ENCODE data around the gene ZBTB16. TPM values are rescaled to one million over a fixed set of nuclear protein-coding genes. Genes with fewer than 3 reads are reported as not detected.

The ZBTB16 gene
- total RNA-seq, 1 experiment from 2014 or later: 70.4 TPM

DNA sequence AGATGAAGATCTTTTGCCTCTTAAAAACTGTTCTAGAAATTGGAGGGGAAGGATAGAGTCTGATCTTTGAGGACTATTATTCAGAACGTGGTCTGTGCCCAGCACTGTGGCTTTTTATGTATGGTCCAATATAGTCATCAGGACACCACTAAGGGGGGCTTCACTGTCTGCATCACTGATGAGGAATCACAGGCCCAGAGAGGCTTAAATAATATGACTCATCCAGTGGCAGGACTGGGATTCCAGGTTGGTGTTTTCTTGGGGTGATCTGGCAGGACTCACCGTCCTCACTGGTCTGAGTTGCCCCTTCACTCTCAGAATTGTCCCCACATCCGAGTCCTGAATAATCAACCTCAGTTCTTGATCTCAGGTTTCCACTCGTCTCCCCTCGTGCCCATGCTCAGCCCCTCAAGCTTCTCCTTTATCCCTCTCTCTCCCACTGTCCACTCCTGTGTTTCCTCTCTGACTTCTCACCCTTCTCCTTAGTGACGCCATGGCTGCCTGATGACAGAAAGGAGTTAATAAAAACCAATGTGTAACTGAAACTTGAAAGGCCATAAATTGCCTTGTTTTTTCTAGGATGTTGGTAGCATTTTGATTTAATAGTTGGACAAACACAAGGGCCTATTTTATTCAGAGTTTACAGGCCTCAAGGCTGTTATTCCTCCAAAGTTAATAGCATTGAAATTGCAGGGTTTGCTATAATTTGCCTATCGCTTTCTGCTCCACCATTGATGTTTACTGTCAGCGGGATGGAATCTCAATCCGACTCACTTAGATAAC lies 141.0 kb downstream of the ZBTB16 start:
- peaks cover 50% of the 10 kb centered on the region for H3K4me1 Mint-ChIP-seq (ENCODE audit: insufficient read depth, unreplicated experiment)
- DNase-seq (ENCODE audit: unreplicated experiment): no peak
- peak overlapping the region; percentile 97 for H3K27ac Mint-ChIP-seq (ENCODE audit: low read depth, unreplicated experiment)
- ChIA-PET CTCF (no interaction called here), POLR2A (interaction anchor here (1.0 to 1.2 kb wide), 4 partner anchors 9 to 41 kb away, joined by 3 to 4 read pairs (median 4); no protein-coding TSS in a partner anchor)
- peaks cover 17% of the 10 kb centered on the region for H3K36me3 Mint-ChIP-seq (ENCODE audit: insufficient read depth, unreplicated experiment)
- TF ChIP-seq, protein P1, sequence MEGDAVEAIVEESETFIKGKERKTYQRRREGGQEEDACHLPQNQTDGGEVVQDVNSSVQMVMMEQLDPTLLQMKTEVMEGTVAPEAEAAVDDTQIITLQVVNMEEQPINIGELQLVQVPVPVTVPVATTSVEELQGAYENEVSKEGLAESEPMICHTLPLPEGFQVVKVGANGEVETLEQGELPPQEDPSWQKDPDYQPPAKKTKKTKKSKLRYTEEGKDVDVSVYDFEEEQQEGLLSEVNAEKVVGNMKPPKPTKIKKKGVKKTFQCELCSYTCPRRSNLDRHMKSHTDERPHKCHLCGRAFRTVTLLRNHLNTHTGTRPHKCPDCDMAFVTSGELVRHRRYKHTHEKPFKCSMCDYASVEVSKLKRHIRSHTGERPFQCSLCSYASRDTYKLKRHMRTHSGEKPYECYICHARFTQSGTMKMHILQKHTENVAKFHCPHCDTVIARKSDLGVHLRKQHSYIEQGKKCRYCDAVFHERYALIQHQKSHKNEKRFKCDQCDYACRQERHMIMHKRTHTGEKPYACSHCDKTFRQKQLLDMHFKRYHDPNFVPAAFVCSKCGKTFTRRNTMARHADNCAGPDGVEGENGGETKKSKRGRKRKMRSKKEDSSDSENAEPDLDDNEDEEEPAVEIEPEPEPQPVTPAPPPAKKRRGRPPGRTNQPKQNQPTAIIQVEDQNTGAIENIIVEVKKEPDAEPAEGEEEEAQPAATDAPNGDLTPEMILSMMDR (IDR thresholded peaks at IDR 0.05; ENCODE audit: unreplicated experiment): no peak
- BruUV-seq (replicated peaks): no TSS peak
- no peaks in the 10 kb centered on the region for H3K27me3 Mint-ChIP-seq (ENCODE audit: insufficient read depth, unreplicated experiment)
- intact Hi-C loops (cut with micrococcal nuclease): no loop called here
- H3K4me3 Mint-ChIP-seq (ENCODE audit: unreplicated experiment): no peak overlapping the region
- no peaks in the 10 kb centered on the region for H3K9me3 Mint-ChIP-seq (ENCODE audit: unreplicated experiment)

- Mint-ChIP-seq H3K27ac (ENCODE audit: low read depth, unreplicated experiment) (peak overlapping the region; percentile 97), H3K36me3 (ENCODE audit: insufficient read depth, unreplicated experiment) (peaks cover 10% of the 10 kb centered on the region), H3K4me3 (ENCODE audit: unreplicated experiment) (no peak overlapping the region), H3K4me1 (ENCODE audit: insufficient read depth, unreplicated experiment) (peaks cover 50% of the 10 kb centered on the region), H3K9me3 (ENCODE audit: unreplicated experiment) (no peaks in the 10 kb centered on the region), H3K27me3 (ENCODE audit: insufficient read depth, unreplicated experiment) (no peaks in the 10 kb centered on the region)
- ChIA-PET CTCF (no interaction called here), POLR2A (interaction anchor here (1.1 to 1.2 kb wide), 2 partner anchors 21 to 42 kb away, joined by 3 read pairs; no protein-coding TSS in a partner anchor)
- BruUV-seq (replicated peaks): no TSS peak
- TF ChIP-seq, protein P1 (IDR thresholded peaks at IDR 0.05; ENCODE audit: unreplicated experiment): no peak
- no peak for DNase-seq (ENCODE audit: unreplicated experiment)
- intact Hi-C loops (cut with micrococcal nuclease): no loop called here
Measured at GRCh38 chr11:114201219-114201618, 141.7 kb downstream of the ZBTB16 start.

GRCh38 chr11:114202011-114202609 lies 142.6 kb downstream of the ZBTB16 start:
- Mint-ChIP-seq H3K36me3 (ENCODE audit: insufficient read depth, unreplicated experiment) (peaks cover 1% of the 10 kb centered on the region), H3K27me3 (ENCODE audit: insufficient read depth, unreplicated experiment) (no peaks in the 10 kb centered on the region), H3K4me3 (ENCODE audit: unreplicated experiment) (no peak overlapping the region), H3K4me1 (ENCODE audit: insufficient read depth, unreplicated experiment) (peaks cover 47% of the 10 kb centered on the region), H3K27ac (ENCODE audit: low read depth, unreplicated experiment) (peak overlapping the region; percentile 85), H3K9me3 (ENCODE audit: unreplicated experiment) (no peaks in the 10 kb centered on the region)
- intact Hi-C loops (cut with micrococcal nuclease): no loop called here
- CTCF ChIA-PET: no interaction called here
- no peak for DNase-seq (ENCODE audit: unreplicated experiment)
- TF ChIP-seq, protein P1 (IDR thresholded peaks at IDR 0.05; ENCODE audit: unreplicated experiment): no peak
- POLR2A ChIA-PET: interaction anchor here (1.1 to 1.4 kb wide), 4 partner anchors 19 to 121 kb away, joined by 3 to 4 read pairs (median 4); no protein-coding TSS in a partner anchor
- BruUV-seq (replicated peaks): no TSS peak

- Mint-ChIP-seq H3K4me1 (ENCODE audit: insufficient read depth, unreplicated experiment) (peaks cover 43% of the 10 kb centered on the region), H3K27me3 (ENCODE audit: insufficient read depth, unreplicated experiment) (no peaks in the 10 kb centered on the region), H3K36me3 (ENCODE audit: insufficient read depth, unreplicated experiment) (no peaks in the 10 kb centered on the region), H3K27ac (ENCODE audit: low read depth, unreplicated experiment) (peak overlapping the region; percentile 69), H3K9me3 (ENCODE audit: unreplicated experiment) (no peaks in the 10 kb centered on the region), H3K4me3 (ENCODE audit: unreplicated experiment) (no peak overlapping the region)
- BruUV-seq (replicated peaks): no TSS peak
- intact Hi-C loops (cut with micrococcal nuclease): no loop called here
- POLR2A ChIA-PET: interaction anchor here (1.4 kb wide), 1 partner anchor 9 kb away, joined by 7 read pairs; no protein-coding TSS in a partner anchor
- TF ChIP-seq, protein P1 (IDR thresholded peaks at IDR 0.05; ENCODE audit: unreplicated experiment): no peak
- no peak for DNase-seq (ENCODE audit: unreplicated experiment)
- CTCF ChIA-PET: interaction anchor here (1.2 kb wide), 1 partner anchor 213 kb away, joined by 3 read pairs; no protein-coding TSS in a partner anchor
Measured at GRCh38 chr11:114207096-114207495, 147.6 kb downstream of the ZBTB16 start.
